ENCODE data around the gene OTOA.

DNA sequence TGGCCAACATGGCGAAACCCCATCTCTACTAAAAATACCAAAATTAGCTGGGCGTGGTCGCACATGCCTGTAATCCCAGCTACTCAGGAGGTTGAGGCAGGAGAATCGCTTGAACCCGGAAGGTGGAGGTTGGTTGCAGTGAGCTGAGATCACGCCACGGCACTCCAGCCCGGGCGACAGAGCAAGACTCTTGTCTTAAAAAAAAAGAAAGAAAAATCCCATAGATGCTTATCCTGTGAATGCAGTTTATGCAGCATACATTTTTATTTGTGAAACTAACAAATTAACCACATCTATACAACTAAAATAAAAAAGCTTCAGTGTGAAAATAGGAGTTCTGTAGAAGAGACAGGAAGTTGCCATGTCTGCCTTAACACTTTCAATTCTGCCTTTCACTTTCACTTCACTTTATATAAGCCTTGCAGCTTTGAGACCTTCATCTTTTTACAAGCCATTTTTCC lies 18.5 kb upstream of the OTOA start:
- TF ChIP-seq, protein P1, sequence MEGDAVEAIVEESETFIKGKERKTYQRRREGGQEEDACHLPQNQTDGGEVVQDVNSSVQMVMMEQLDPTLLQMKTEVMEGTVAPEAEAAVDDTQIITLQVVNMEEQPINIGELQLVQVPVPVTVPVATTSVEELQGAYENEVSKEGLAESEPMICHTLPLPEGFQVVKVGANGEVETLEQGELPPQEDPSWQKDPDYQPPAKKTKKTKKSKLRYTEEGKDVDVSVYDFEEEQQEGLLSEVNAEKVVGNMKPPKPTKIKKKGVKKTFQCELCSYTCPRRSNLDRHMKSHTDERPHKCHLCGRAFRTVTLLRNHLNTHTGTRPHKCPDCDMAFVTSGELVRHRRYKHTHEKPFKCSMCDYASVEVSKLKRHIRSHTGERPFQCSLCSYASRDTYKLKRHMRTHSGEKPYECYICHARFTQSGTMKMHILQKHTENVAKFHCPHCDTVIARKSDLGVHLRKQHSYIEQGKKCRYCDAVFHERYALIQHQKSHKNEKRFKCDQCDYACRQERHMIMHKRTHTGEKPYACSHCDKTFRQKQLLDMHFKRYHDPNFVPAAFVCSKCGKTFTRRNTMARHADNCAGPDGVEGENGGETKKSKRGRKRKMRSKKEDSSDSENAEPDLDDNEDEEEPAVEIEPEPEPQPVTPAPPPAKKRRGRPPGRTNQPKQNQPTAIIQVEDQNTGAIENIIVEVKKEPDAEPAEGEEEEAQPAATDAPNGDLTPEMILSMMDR (IDR thresholded peaks at IDR 0.05) = no peak
- TF ChIP-seq POLR2A (IDR thresholded peaks at IDR 0.05; ENCODE audit: low read depth) = no peak
